ENCODE results near the gene AJUBA.

GRCh38 chr14:23002592-23002991 lies 20.2 kb upstream of the AJUBA start:
- TF ChIP-seq EP300 (IDR thresholded peaks at IDR 0.05) (no peak), CTCF (IDR thresholded peaks at IDR 0.05) (no peak), POLR2AphosphoS5 (IDR thresholded peaks at IDR 0.05) (no peak), POLR2A (IDR thresholded peaks at IDR 0.05) (no peak)
